ENCODE data around the gene MYO1D.

DNA sequence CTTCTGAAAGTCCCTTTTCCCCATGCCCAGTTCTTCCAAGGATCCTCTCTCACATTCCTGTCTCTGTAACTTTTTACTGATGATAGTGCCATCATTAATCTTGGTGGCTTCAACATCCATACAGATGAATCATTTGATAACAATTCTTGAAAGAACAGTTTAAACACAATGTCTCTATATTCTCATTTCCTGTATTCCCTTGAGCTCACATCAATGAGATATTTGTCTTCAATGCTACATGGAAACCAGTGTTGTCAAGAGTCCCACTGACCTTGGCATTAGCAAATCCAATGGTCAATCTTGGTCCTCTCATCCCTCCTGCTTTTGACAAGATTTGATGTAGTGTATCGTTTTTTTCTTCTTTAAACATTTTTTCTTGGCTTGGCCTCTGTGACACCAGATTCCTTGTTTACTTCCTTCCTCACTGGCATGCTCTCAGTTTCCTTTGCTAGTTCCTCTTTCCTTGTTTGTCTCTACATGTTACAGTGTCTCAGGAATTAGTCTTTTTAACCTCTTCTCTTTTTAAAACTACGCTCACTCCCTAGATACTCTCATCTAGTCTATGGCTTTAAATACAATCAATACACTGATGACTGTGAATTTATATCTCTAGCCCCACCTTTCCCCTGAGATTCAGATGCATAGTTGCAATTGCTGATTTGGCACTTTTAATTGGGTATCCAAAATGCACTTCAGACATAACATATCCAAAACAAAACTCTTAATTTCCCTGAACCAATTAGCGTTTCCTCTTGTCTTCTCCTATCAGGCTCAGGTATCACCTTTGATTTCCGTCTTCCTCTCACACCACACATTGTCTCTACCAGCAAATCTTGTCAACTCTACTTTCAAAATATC is 134.0 kb downstream of the MYO1D start:
- TF ChIP-seq, protein P1, sequence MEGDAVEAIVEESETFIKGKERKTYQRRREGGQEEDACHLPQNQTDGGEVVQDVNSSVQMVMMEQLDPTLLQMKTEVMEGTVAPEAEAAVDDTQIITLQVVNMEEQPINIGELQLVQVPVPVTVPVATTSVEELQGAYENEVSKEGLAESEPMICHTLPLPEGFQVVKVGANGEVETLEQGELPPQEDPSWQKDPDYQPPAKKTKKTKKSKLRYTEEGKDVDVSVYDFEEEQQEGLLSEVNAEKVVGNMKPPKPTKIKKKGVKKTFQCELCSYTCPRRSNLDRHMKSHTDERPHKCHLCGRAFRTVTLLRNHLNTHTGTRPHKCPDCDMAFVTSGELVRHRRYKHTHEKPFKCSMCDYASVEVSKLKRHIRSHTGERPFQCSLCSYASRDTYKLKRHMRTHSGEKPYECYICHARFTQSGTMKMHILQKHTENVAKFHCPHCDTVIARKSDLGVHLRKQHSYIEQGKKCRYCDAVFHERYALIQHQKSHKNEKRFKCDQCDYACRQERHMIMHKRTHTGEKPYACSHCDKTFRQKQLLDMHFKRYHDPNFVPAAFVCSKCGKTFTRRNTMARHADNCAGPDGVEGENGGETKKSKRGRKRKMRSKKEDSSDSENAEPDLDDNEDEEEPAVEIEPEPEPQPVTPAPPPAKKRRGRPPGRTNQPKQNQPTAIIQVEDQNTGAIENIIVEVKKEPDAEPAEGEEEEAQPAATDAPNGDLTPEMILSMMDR (IDR thresholded peaks at IDR 0.05): no peak
- no peak for TF ChIP-seq EP300 (IDR thresholded peaks at IDR 0.05)
- no peak for TF ChIP-seq POLR2AphosphoS5 (IDR thresholded peaks at IDR 0.05)
- TF ChIP-seq POLR2A (IDR thresholded peaks at IDR 0.05): no peak
